GM19438 (cell line): ENCODE measurements around the gene TBR1.

ENCODE experiments used
- ATAC-seq: cut with Tn5 transposase; IDR thresholded peaks from one replicate; pipeline ENCODE4 v1.9.1; 2021; ENCODE audit warnings: low read depth; ENCODE audit not compliant: unreplicated experiment

The TBR1 gene

DNA sequence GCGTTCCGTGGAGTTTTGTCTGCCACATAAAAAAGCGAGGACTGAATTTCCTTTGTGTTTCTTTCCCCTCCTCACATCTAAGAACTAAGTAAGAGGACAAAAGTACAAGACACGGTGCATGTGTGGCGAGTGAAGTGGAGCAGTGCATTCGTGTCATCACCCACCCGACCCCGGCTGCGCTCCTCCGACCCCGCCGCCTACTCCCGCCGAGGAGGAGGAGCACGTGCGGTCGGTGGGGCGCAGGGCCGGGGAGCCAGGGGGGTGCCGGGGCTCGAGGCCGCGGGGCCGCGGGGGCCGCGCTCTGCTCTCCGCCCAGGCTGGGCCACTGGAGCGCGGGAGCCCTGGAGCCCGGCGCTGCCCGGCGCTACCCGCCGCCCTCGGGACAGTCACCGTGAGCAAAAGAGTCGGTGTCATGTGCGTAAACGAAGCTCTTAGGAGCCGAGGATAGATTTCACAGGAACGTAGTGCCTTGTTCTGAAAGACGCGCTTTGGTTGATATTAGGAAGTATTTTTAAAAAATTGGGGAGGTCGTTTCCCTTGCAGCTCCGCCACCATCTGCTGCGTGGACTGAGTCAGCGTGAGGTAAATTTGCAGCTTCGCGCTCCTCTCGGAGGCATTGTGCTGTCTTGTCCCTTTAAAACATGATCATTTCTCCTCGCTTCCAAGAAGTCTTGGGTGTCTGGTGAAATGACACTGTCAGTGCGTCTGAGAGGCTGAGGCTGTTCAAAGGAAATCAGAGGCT is 11.0 kb downstream of the TBR1 start:
- no peak for ATAC-seq

DNA sequence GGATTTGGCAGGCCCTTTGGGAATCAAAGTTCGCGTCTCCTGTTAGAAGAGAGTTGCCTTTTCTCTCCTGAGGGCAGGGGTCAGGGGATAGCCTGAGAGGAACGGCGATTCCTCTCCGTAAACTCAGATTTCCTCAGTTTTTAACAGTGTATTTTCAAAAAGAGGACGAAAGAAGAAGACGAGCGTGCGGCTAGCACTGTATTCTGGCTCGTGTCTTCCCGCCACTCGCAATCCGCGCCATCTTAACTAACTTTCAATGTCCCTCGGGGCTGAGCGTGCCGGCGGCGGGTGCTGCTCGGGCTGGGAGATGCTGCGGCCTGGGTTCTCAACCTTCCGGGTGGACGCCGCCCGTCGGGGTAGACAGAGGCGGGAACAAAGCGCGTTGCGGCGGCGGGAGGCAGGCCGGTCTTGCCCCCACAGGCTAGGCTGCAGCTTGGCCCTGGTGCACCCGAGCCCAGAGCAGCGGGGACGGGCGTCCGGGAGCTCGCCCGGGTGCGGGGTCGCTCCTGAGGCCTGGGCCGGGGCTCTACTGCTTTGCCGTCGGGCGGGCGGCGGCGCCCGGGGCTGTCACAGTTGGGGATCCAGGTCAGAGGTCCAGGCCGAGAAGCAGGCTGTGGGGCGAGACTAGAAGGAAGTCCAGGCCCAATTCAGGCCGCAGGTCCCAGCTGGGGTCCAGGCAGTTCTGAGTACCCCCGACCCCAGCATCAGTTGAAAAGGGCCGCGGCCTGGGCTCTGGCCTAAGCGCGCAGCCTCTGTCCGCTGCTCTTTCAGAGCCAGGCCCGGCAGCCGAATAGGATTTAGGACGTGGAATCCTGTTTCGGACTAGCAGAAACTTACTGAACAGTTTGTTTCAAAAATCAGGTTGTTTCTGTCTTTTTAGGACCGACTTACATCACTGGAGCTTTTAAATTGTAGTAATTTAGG is 11.8 kb downstream of the TBR1 start:
- ATAC-seq, result no peak

DNA sequence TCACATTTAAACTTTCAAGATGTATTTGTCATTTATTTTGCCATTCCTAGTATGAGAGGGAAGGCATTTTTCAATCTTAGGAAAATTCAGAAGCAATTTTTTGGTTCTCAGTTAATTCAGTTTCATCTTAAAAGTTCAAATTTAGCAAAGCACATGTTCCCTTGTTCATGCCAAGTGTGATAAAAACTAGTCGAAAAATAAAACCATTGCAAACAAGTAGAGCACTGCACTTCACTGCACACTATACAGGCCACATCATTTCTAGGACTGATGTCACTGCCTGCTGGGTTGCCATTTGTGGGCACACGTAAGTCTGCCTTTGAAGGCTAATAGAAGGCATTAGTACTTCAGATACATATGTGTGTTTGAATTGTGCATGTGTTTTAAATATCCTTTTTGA is 14.3 kb downstream of the TBR1 start:
- no peak for ATAC-seq

DNA sequence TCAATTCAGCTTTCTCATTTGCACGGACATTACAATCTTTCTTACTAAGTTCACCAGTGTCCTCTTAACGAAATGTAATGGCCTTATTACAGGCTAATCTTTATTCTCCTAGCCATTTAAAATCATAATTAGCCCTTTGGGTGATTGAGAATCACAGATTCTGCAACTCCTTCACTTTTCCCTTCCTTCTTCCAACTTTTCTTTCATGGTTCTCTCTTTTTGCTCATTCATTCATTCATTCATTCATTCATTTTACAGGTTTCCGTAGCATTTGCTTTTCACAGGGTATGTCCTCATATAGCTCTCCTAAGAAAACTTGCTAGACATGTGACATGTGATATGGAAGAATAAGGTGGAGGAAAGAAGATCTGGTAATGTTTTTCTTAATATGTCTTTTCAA is 16.0 kb downstream of the TBR1 start:
- no peak for ATAC-seq

DNA sequence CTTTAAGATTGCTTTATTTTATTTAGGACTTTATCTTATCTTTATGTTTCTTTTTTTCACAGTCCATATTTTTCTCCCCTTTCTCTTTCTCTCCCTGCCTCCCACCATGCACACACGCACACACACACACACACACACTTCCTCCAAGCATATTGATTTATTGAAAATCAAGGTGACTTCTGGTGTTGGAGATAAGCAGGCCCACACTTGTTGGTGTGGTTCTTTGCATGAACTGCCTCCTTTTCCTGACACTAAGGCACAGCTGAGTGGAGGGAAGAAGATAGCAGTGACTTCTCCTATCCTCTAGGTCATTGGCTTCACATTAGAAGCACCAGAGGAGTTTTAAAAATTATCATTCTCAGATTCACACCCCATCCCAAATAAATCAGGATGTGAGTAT is 18.0 kb downstream of the TBR1 start:
- no peak for ATAC-seq

DNA sequence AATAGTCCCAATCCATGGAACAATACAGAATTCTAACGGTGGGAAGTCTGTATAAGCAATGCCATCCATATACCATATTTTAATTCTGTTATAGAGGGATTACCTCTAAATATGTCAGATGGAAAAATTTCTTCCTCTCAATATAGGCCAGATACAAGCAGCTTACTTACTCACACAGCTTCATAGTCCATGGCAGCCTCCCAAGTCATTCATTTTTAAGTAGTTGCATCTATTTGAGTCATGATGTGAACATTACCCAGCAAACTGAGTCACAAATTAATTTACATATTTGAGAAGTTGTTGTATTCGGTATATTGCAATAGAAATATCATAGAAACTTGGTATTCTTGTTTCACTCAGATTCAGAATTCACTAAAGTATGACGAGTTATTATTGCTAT is 20.3 kb downstream of the TBR1 start:
- no peak for ATAC-seq

DNA sequence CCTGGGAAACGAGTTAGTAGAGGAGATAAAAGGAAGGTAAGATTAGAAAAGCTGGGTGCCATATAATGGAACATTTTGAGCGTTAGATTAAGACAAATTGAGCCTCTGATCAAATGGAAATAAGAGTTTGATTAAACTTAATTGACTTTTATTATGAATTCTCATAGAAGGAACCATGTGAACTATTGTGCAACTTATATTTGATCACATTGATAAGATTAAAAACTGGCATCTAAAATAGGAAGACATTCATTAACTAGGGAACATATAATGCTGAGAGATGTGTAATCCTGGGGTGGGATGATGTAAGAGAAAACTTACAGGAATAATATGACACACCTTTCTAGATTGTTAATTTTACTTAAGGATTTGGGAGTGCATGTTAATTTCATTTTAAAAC is 22.5 kb downstream of the TBR1 start:
- no peak for ATAC-seq

DNA sequence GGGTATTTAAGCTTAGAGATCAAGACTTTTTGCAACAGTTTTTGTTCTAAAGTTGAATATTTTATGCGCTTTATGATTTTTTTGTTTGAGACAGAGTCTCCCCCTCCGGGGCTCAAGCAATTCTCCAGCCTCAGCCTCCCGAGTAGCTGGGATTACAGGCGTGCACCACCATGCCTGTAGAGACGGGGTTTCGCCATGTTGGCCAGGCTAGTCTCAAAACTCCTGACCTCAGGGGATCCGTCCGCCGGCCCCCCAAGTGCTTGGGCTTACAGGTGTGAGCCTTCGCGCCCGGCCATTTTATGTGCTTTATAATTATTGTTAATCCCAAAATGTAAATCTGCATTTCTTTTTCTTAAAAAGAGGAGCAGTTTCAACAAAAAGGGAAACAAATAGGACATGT is 29.0 kb downstream of the TBR1 start:
- ATAC-seq, result no peak

DNA sequence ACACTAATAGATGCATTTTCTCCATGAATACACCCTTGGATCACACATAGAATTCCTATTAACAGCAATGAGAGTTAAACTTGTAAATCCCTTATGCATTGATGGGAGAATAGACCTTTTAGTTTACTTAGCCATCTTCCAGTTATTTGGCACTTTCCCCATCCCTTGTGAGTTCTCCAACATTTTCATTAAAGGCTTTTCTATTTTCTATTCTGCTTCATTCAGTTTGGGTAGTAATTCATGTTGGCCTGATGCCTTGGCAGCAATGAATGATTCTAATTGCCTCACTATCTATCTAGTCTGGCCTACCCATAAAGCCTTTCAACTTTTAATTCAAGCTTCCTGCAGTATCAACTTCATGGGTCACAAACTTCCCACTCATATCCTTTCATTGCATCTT is 32.3 kb downstream of the TBR1 start:
- no peak for ATAC-seq

DNA sequence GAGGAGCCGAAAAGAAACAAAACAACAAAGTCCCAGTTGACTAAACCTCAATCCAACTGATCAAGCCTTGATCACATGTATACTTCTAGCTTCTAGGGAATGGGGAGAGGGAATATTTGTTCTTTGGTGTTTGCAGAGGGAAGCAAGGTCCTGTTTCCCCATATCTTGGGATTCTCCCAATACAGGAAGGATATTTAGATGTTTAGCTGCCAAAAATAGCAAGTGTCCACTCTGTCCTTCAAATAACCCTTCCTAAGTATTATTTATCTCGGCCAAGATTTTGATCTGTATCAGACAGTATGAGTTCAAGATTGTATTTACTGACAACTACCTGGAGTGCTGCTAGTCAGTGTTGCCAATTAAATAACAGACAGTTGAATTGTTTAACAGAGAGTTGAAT is 55.5 kb downstream of the TBR1 start:
- no peak for ATAC-seq

DNA sequence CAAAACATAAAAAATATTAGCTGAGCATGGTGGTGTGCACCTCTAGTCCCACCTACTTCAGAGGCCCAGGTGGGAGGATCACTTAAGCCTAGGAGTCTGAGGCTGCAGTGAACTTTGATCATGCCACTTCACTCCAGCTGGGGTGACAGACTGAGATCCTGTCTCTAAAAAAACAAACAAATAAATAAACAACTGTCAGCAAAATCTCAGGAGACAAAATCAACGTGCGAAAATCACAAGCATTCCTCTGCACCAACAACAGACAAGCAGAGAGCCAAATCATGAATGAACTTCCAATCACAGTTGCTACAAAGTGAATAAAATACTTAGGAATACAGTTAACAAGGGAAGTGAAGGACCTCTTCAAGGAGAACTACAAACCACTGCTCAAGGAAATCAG is 58.8 kb downstream of the TBR1 start:
- ATAC-seq, result no peak
